Activated naive CD8-positive, alpha-beta T cell treated with anti-CD3 and anti-CD28 coated beads for 36 hours (primary cell): ENCODE results near the gene MYO7A. TPM values are rescaled to one million over a fixed set of nuclear protein-coding genes. Genes with fewer than 3 reads are reported as not detected.

ENCODE experiments used
- DNase-seq: peaks from one replicate; pipeline ENCODE4 v3.0.0; 2021
- H3K27ac Mint-ChIP-seq: one replicate; pipeline ENCODE4 v1.8.0; 2022; ENCODE audit warnings: mild to moderate bottlenecking, moderate library complexity, mixed read lengths
- H3K27me3 Mint-ChIP-seq: one replicate; pipeline ENCODE4 v1.8.0; 2022; ENCODE audit warnings: mild to moderate bottlenecking, mixed read lengths
- H3K36me3 Mint-ChIP-seq: one replicate; pipeline ENCODE4 v1.8.0; 2021; ENCODE audit warnings: mild to moderate bottlenecking, mixed read lengths
- H3K4me1 Mint-ChIP-seq: one replicate; pipeline ENCODE4 v1.8.0; 2021; ENCODE audit warnings: mixed read lengths
- H3K4me3 Mint-ChIP-seq: one replicate; pipeline ENCODE4 v1.8.0; 2022; ENCODE audit warnings: mild to moderate bottlenecking, moderate library complexity, mixed read lengths
- H3K9me3 Mint-ChIP-seq: one replicate; pipeline ENCODE4 v1.8.0; 2022; ENCODE audit warnings: mixed read lengths
- total RNA-seq, 2 experiments: library from RNA; stranded (reverse); gene quantifications; one replicate each; pipeline ENCODE4 v1.2.3, GENCODE V29; 2021

MYO7A gene
- total RNA-seq, 2 experiments from 2014 or later, result 0.06 to 0.16 TPM

GRCh38 chr11:77101043-77101537 is 27.0 kb upstream of the MYO7A start:
- DNase-seq, result no peak
- Mint-ChIP-seq H3K4me1 (no peaks in the 10 kb centered on the region), H3K4me3 (no peak overlapping the region), H3K9me3 (no peaks in the 10 kb centered on the region), H3K27me3 (no peaks in the 10 kb centered on the region), H3K36me3 (no peaks in the 10 kb centered on the region), H3K27ac (no peak overlapping the region)

- no peak for DNase-seq
- Mint-ChIP-seq H3K36me3 (no peaks in the 10 kb centered on the region), H3K9me3 (no peaks in the 10 kb centered on the region), H3K4me3 (no peak within 1 kb of the TSS), H3K27me3 (no peaks in the 10 kb centered on the region), H3K4me1 (no peaks in the 10 kb centered on the region), H3K27ac (no peak within 1 kb of the TSS)
Observed at GRCh38 chr11:77102246-77103210, 25.5 kb upstream of the MYO7A start, which contains the start of gene OMP. TSS of gene OMP (plus strand) at chr11:77102840. CDS start at chr11:77102840, 0 bp downstream.

DNA sequence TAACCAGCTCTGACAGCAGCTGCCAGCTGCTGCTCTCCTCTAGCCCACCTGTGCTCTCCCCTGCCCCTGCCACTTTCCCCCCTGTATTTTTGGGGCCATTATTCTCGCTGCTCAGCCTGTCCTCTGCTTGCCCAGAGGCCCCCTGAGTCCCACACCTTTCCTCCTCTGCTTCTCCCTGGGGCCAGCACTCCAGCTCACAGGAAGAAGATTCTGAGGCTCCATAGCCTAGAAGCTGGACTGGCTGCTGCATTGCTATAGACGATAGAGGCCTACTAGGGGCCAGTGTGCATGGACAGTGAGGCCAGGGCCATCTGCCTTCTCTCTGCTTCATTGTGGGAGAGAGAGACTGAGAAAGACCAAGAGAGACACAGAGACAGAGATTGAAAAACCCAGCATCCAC is 24.7 kb upstream of the MYO7A start:
- Mint-ChIP-seq H3K4me1 (no peaks in the 10 kb centered on the region), H3K27me3 (no peaks in the 10 kb centered on the region), H3K36me3 (no peaks in the 10 kb centered on the region), H3K27ac (no peak overlapping the region), H3K9me3 (no peaks in the 10 kb centered on the region), H3K4me3 (no peak overlapping the region)
- no peak for DNase-seq

- no peak for DNase-seq
- H3K27me3 Mint-ChIP-seq, result no peaks in the 10 kb centered on the region
- no peaks in the 10 kb centered on the region for H3K4me1 Mint-ChIP-seq
- H3K27ac Mint-ChIP-seq, result no peak overlapping the region
- no peaks in the 10 kb centered on the region for H3K36me3 Mint-ChIP-seq
- H3K4me3 Mint-ChIP-seq, result no peak overlapping the region
- no peaks in the 10 kb centered on the region for H3K9me3 Mint-ChIP-seq
Observed at GRCh38 chr11:77104727-77105126, 23.3 kb upstream of the MYO7A start.

DNA sequence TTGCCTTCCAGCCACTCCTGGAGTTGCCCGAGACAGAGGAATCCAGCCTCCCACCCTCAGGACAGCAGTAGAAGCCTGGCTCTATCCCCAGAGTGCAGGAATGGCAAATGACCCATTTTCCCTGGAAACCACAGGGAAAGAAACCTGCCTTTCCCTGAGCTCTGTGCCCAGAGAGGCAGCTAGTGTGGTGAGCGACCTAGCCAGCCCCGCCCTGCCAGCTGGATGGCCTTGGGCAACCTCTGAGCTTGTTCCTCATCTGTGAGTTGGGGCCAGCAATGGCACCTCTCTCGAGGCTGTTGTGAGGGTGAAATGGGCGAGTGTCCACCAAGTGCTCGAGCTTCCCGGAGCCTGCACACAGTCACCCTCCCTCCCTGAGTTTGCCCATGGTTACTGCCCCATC is 21.7 kb upstream of the MYO7A start:
- Mint-ChIP-seq H3K36me3 (no peaks in the 10 kb centered on the region), H3K4me3 (no peak overlapping the region), H3K9me3 (no peaks in the 10 kb centered on the region), H3K27me3 (no peaks in the 10 kb centered on the region), H3K27ac (no peak overlapping the region), H3K4me1 (no peaks in the 10 kb centered on the region)
- DNase-seq, result no peak

DNA sequence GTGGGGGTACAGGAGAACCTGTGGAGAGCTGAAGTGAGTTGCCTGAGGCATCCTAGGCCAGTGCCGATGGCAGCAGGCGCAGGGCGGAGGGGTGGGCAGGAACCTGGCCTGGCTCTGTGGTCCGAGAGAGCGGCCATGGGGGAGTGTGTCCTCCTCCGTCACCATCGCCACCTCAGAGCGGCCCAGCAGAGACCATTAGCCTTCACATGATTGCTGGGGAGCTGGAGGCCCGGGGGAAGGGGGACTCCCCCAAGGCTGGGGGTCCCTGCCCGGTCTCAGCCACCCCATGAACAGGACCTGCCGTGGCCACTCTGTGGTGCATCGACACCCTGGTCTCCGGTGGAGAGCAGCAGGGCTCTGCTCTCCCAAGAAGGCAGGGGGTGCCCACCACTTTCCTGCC is 21.3 kb upstream of the MYO7A start:
- no peak for DNase-seq
- no peaks in the 10 kb centered on the region for H3K4me1 Mint-ChIP-seq
- H3K27ac Mint-ChIP-seq, result no peak overlapping the region
- no peaks in the 10 kb centered on the region for H3K27me3 Mint-ChIP-seq
- no peaks in the 10 kb centered on the region for H3K9me3 Mint-ChIP-seq
- H3K36me3 Mint-ChIP-seq, result no peaks in the 10 kb centered on the region
- no peak overlapping the region for H3K4me3 Mint-ChIP-seq

DNA sequence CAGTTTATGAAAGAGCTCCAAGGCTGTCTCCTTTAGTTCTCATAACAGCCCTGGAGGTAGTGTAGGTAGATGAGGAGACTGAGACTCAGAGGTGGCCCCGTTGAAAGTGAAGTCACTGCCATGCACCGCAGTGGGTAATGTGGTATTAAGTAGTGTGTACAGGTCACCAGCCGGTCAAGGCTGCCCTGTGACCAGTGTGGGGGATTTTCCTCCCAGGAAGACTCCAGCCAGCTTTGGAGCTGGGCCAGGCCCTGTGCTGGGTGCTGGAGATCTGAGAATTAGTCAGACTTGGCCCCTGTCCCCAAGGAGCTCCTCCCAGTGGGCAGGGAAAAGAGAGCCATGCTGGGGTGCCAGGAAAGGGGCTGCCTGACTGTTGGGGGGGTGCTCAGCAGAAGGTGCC is 20.1 kb upstream of the MYO7A start:
- Mint-ChIP-seq H3K36me3 (no peaks in the 10 kb centered on the region), H3K9me3 (no peaks in the 10 kb centered on the region), H3K27ac (no peak overlapping the region), H3K27me3 (no peaks in the 10 kb centered on the region), H3K4me1 (no peaks in the 10 kb centered on the region), H3K4me3 (no peak overlapping the region)
- no peak for DNase-seq

- Mint-ChIP-seq H3K36me3 (no peaks in the 10 kb centered on the region), H3K4me1 (peaks cover 2% of the 10 kb centered on the region), H3K27me3 (no peaks in the 10 kb centered on the region), H3K4me3 (no peak overlapping the region), H3K9me3 (no peaks in the 10 kb centered on the region), H3K27ac (no peak overlapping the region)
- no peak for DNase-seq
Observed at GRCh38 chr11:77108436-77108835, 19.6 kb upstream of the MYO7A start.

DNA sequence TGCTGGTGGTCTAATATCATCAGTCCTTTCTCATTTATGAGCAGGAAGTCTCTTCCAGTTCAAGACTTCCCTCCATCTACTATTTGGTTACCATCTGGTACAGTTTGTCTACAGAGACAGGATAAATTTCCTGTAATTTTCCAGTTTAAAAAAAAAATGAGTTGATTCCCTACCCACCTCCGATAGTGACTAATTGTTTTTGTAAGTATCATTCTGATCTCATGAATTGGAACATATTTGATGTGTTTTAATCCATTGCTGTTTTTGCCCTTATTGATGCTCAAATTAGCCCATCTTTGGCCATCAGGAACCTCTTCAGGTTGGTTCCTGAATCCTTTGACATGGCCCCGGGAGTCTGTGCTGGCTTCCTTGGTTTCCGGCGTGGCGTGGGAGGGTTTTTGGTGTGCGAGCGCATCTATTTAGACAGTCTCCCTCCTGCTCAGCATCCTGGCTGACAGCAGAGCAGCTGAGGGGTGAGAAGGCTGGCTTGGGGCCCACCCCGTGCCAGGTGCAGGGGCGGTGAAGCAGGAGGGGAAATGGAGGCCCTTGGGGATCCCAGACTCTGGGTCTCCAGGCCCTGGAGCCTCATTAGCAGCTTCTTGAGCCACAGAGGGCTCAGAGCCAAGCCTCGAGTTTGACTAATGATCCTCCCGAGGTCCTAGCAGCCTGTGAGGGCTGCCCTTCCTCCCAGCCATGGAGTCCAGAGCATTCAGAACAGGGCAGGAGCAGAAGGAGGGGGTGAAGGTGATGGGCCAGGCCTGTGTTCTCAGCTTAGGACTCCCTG is 18.6 kb upstream of the MYO7A start:
- Mint-ChIP-seq H3K27me3 (no peaks in the 10 kb centered on the region), H3K4me1 (peaks cover 3% of the 10 kb centered on the region), H3K9me3 (no peaks in the 10 kb centered on the region), H3K27ac (no peak overlapping the region), H3K4me3 (no peak overlapping the region), H3K36me3 (no peaks in the 10 kb centered on the region)
- DNase-seq, result no peak

GRCh38 chr11:77110836-77111235 is 17.2 kb upstream of the MYO7A start:
- Mint-ChIP-seq H3K4me3 (no peak overlapping the region), H3K27me3 (no peaks in the 10 kb centered on the region)

GRCh38 chr11:77111277-77111676 is 16.8 kb upstream of the MYO7A start:
- H3K9me3 Mint-ChIP-seq, result no peaks in the 10 kb centered on the region
- peaks cover 3% of the 10 kb centered on the region for H3K4me1 Mint-ChIP-seq
- H3K36me3 Mint-ChIP-seq, result no peaks in the 10 kb centered on the region
- no peak overlapping the region for H3K27ac Mint-ChIP-seq
- H3K27me3 Mint-ChIP-seq, result no peaks in the 10 kb centered on the region
- no peak overlapping the region for H3K4me3 Mint-ChIP-seq
- no peak for DNase-seq

More at GRCh38 chr11:77110836-77111235, 17.2 kb upstream of the MYO7A start:
- Mint-ChIP-seq H3K36me3 (no peaks in the 10 kb centered on the region), H3K27ac (no peak overlapping the region), H3K9me3 (no peaks in the 10 kb centered on the region), H3K4me1 (peaks cover 3% of the 10 kb centered on the region)
- no peak for DNase-seq

DNA sequence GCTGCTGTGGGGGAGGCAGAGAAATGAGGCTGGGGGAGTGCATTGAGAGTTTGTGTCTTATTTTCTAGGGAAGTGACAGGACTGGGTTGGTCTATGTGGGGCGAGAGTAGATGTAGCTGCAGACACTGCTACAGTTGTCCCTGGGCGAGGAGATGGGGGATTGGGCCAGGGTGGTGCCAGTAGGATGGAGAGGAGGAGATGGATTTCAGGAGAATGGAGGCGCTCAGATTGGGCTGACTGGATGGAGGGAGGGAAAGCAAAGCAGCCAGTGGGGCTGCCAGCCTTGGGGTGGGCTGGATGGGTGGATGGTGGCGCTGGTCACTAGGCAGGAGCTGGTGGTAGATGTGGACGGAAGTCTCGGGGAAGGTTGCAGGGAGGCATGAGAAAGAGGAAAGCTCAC is 16.1 kb upstream of the MYO7A start:
- peaks cover 3% of the 10 kb centered on the region for H3K4me1 Mint-ChIP-seq
- no peaks in the 10 kb centered on the region for H3K36me3 Mint-ChIP-seq
- H3K27ac Mint-ChIP-seq, result no peak overlapping the region
- H3K4me3 Mint-ChIP-seq, result no peak overlapping the region
- no peak for DNase-seq
- H3K9me3 Mint-ChIP-seq, result no peaks in the 10 kb centered on the region
- H3K27me3 Mint-ChIP-seq, result no peaks in the 10 kb centered on the region

- H3K36me3 Mint-ChIP-seq, result no peaks in the 10 kb centered on the region
- DNase-seq, result no peak
- peaks cover 3% of the 10 kb centered on the region for H3K4me1 Mint-ChIP-seq
- no peaks in the 10 kb centered on the region for H3K27me3 Mint-ChIP-seq
- no peak overlapping the region for H3K27ac Mint-ChIP-seq
- H3K9me3 Mint-ChIP-seq, result no peaks in the 10 kb centered on the region
- no peak overlapping the region for H3K4me3 Mint-ChIP-seq
Observed at GRCh38 chr11:77112641-77113381, 15.2 kb upstream of the MYO7A start.

- DNase-seq, result peak; percentile 25
- Mint-ChIP-seq H3K4me1 (peaks cover 3% of the 10 kb centered on the region), H3K27me3 (no peaks in the 10 kb centered on the region), H3K36me3 (no peaks in the 10 kb centered on the region), H3K4me3 (no peak overlapping the region), H3K27ac (peak overlapping the region; percentile 49), H3K9me3 (no peaks in the 10 kb centered on the region)
Observed at GRCh38 chr11:77113382-77114088, 14.5 kb upstream of the MYO7A start.
